Skin of body (tissue), 2 donors: ENCODE data around the gene TNFRSF18. TPM values are rescaled to one million over a fixed set of nuclear protein-coding genes. Genes with fewer than 3 reads are reported as not detected.

Experiments used
- DNase-seq: peaks from one replicate; lab custom pipeline; 2025; lab: John Stamatoyannopoulos, UW
- total RNA-seq: library from RNA; depleted of rRNA; stranded (reverse); fragments of >200 nt; gene quantifications from one replicate; pipeline ENCODE4 v1.2.3, GENCODE V29; 2014

The TNFRSF18 gene
- total RNA-seq, 1 donor from 2014 or later, result 1.9 TPM

GRCh38 chr1:1240822-1241587, 34.6 kb upstream of the TNFRSF18 start:
- no peak for DNase-seq

GRCh38 chr1:1240348-1240732, 33.9 kb upstream of the TNFRSF18 start:
- DNase-seq, result no peak

- DNase-seq, result no peak
Measured at GRCh38 chr1:1239614-1240347, 33.4 kb upstream of the TNFRSF18 start.

- DNase-seq, result no peak
Measured at GRCh38 chr1:1239227-1239613, 32.8 kb upstream of the TNFRSF18 start.

- DNase-seq, result no peak
Measured at GRCh38 chr1:1238702-1239178, 32.3 kb upstream of the TNFRSF18 start.

DNA sequence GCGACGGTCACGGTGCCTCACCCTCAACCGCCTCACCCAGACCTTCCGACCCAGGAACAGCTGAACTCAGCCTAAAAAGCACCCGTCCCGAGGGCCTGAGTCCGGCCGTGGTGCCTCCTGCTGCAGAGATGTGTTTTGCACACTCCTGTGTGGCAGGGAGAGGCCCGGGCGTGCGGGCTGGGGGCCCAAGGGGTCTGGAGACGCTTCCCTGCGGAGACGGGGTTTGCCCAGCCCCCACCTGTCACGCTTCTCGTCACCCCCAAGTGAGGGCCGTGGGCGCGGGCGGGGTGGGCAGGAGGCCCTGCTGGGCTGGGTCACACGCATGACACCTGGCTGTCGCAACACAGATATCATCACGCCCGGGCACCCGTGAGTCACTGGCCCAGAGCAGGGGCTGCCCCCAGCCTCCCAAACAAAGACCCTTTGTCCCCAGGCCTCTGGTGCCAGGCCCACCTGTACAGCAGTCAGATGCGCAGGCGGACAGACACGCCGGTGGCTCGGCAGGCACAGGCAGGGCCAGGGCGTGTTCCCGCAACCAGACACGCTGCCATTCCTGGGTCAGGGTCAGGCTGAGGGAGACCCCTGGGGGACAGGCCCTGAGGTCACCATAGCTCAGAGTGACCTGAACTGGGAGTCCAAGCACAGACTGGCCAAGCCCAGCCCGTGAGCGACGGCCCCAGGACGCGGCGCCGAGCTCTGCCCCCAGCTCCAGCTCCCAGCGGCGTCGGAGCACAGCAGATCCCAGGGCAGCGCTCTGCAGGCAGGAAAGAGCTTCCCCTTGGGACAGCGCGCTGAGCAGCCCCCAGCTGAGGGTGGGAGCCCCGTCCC, 31.7 kb upstream of the TNFRSF18 start:
- DNase-seq, result no peak

GRCh38 chr1:1236945-1237873, 30.8 kb upstream of the TNFRSF18 start:
- DNase-seq, result no peak

DNA sequence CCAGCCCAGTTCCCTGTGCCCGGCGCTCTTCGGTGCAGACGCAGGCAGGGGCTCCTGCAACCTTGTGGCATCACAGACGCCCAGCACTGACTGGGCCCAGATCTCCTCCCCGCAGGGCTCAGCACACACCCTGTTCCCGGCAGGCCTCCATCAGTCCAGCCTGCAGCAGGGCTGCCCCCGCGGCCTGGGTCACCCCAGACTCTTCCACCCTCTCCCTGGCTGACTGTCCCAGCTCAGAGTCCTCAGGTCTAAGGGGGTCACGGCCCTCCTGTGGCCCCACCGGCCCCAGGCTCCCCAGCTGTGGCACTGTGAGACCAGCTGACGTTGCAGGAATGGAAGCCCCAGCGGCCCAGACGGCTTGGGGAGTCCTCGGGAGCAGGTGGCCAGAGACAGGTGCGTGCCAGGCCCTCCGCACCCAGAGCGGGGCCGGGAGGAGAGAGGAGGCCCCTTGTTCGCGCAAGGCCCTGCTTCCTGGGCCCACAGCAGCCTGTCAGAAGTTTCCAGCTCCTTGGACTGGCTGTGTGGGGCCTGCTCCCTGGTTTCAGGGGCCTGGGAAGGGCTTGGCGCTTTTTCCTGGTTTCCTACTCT, 29.9 kb upstream of the TNFRSF18 start:
- DNase-seq, result no peak

DNA sequence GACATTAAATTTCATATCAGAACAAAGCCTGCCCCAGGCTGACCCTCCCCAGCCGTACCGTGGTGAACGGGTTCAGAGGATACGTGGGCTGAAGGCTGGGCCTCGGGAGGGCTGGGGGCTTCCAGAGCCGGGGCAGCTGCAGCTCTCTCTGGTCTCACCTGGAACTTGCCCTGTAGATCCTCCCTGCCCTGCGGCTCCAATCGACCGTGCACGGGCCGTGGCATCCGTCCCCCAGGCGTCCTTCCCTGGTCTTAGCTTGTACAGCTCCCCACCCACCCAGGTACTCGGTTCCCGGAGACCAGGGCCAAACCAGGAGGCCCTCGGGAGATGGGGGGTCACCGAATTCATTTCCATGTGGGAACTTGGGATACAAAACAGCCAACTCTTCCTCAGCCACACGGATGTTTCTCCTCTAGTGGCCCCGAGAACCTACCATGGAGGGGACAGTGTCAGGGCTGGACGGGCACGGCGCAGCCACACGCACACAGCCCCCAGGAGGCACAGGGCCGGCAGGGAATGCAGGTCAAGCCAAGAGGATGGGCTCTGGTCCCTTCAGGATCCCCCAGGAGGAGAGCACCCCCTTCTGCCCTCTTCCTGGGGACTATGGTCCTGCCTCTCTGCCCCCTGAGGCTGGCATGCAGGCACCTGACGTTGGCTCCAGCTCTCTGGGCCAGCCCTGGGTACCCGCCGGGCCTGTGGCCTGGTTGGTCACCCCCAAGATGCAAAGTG, 28.8 kb upstream of the TNFRSF18 start:
- no peak for DNase-seq

GRCh38 chr1:1234180-1234808, 27.9 kb upstream of the TNFRSF18 start:
- no peak for DNase-seq

- DNase-seq, result no peak
Measured at GRCh38 chr1:1233567-1233892, 27.1 kb upstream of the TNFRSF18 start.

GRCh38 chr1:1232796-1233566, 26.6 kb upstream of the TNFRSF18 start:
- DNase-seq, result no peak

DNA sequence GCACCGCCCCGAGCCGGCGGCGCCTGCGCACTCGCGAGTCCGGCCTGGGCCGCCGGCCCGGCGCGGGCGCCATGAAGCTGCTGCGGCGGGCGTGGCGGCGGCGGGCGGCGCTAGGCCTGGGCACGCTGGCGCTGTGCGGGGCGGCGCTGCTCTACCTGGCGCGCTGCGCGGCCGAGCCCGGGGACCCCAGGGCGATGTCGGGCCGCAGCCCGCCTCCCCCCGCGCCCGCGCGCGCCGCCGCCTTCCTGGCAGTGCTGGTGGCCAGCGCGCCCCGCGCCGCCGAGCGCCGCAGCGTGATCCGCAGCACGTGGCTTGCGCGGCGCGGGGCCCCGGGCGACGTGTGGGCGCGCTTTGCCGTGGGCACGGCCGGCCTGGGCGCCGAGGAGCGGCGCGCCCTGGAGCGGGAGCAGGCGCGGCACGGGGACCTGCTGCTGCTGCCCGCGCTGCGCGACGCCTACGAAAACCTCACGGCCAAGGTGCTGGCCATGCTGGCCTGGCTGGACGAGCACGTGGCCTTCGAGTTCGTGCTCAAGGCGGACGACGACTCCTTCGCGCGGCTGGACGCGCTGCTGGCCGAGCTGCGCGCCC, 25.9 kb upstream of the TNFRSF18 start, which contains the start of gene B3GALT6:
TSS of gene B3GALT6 (plus strand) at position 30 of the 588 bp plus-strand sequence. CDS start at position 72, 42 bp downstream.
- no peak for DNase-seq

- DNase-seq, result peak; percentile 93
Measured at GRCh38 chr1:1231400-1232207, 25.2 kb upstream of the TNFRSF18 start, which contains the start of gene SDF4. Gene SDF4 (minus strand): TSS chr1:1232001. CDS start chr1:1228772, 3,229 bp downstream.

DNA sequence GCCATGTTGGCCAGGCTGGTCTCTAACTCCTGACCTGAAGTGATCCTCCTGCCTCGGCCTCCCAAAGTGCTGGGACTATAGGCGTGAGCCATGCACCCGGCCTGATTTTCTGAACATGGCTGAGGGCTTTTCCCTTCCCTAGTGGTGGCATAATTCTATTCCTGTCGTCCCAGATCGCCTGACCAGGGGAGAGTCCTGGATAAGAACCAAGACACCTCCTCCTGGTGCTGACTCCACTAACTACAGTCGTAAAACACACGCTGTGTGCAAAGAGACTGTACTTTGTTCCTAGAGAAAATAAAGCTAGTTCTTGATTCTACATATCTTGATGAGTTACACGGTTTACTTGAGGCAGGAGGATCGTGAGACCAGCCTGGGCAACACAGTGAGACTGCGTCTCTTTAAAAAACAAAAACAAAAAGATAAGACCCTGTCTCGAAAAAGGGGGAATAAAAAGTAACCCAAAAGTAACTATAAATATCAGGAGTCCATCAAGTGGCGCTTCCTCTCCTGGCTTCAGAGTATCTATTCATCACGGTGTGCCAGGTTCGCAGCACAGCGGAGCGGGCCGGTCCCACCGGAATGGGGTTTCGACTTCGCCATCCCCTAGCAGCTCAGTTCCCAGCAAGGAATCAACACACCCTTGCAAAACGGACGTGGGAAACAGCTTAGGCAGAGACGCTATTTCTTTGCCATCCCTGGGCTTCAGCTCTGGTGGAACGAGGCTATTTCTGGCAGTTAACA, 24.4 kb upstream of the TNFRSF18 start:
- DNase-seq, result peak; percentile 14

DNA sequence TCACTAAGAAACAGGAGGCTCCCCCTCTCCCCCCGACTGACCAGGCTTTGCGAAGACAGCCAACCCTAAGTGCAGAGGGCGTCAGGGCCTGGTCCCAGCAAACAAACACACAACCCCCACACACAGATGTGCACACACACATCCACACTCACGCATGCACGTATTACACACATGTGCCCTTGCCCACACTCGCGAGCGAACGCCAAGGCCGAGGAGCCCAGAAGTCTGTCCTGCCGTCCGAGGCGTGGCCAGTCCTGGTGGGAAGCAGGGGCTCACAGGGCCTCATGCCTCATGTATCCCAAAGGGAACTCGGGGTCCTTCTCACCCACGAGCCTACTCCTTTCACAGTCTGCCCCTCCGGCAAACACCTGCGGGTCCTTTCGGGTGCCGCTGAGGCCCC, 23.4 kb upstream of the TNFRSF18 start:
- DNase-seq, result no peak
